Breast epithelium (tissue), 4 donors: Measurements from ENCODE around the gene CSF2. TPM values are rescaled to one million over a fixed set of nuclear protein-coding genes. Genes with fewer than 3 reads are reported as not detected.

ENCODE experiments used
- DNase-seq, 2 donors: peaks; one replicate each; pipeline ENCODE4 v3.0.0-alpha.2; 2019; ENCODE audit warnings: low spot score in 2 of 2
- H3K27ac ChIP-seq, 2 donors: fragments of 200-600 bp; sonication (generic) in 1 of 2; one replicate each; pipeline ENCODE4 v1.5.1; 2016 to 2019; ENCODE audit warnings: mild to moderate bottlenecking in 1 of 2
- H3K27me3 ChIP-seq, 2 donors: fragments of 200-600 bp; sonication (generic) in 1 of 2; one replicate each; pipeline versions ENCODE4 v1.5.1 to v1.6.0; 2017 to 2019; ENCODE audit warnings: control low read depth in 1 of 2, mild to moderate bottlenecking in 1 of 2
- H3K36me3 ChIP-seq: fragments of 200-600 bp; one replicate; pipeline ENCODE4 v1.5.1; 2019
- H3K4me1 ChIP-seq, 2 donors: fragments of 200-600 bp; sonication (generic); one replicate each; pipeline ENCODE4 v1.5.1; 2016 to 2019; ENCODE audit warnings: control low read depth in 1 of 2
- H3K4me3 ChIP-seq, 3 donors: fragments of 200-600 bp; sonication (generic); 1 replicate in 2 of 3; 2 replicates in 1 of 3; pipeline ENCODE4 v1.5.1; 2016 to 2019; ENCODE audit warnings: mild to moderate bottlenecking in 3 of 3, moderate library complexity in 2 of 3
- H3K9me3 ChIP-seq, 2 donors: fragments of 200-600 bp; sonication (generic) in 1 of 2; one replicate each; pipeline ENCODE4 v1.5.1; 2016 to 2019; ENCODE audit warnings: control low read depth in 1 of 2
- CTCF ChIP-seq, 3 donors: fragments of 450-650 bp; IDR thresholded peaks; one replicate each; pipeline ENCODE4 v1.5.1; 2016 to 2017; ENCODE audit warnings: antibody characterized with exemption in 3 of 3, mild to moderate bottlenecking in 3 of 3, moderate library complexity in 3 of 3
- POLR2A ChIP-seq: fragments of 450-650 bp; IDR thresholded peaks from one replicate; pipeline ENCODE4 v1.6.1; 2016; ENCODE audit warnings: antibody characterized with exemption, mild to moderate bottlenecking, moderate library complexity
- POLR2AphosphoS5 ChIP-seq, 3 donors: sonication (generic); formaldehyde crosslinking; IDR thresholded peaks; one replicate each; pipeline ENCODE4 v1.6.1; 2017; ENCODE audit warnings: antibody characterized with exemption in 3 of 3
- intact Hi-C: fragments of 100-400 bp; cut with DNase I; formaldehyde crosslinking; loops from one replicate; pipeline ENCODE4 v1.15.1; 2023; ENCODE audit warnings: low total_unique reads
- total RNA-seq, 3 donors: library from RNA; depleted of rRNA; stranded (reverse); fragments of >200 nt; gene quantifications; one replicate each; pipeline ENCODE4 v1.1.0, GENCODE V29; 2016

Gene CSF2
- total RNA-seq, 3 donors from 2014 or later = not detected

- Histone ChIP-seq H3K4me1 (no peaks in the 10 kb centered on the region), H3K27ac (no peak overlapping the region), H3K27me3 (no peaks in the 10 kb centered on the region), H3K9me3 (no peaks in the 10 kb centered on the region), H3K36me3 (no peaks in the 10 kb centered on the region), H3K4me3 (no peak overlapping the region)
- peak in 1 of 2 donors; percentile 47 for DNase-seq
- TF ChIP-seq CTCF (IDR thresholded peaks at IDR 0.05) (peak in 1 of 3 donors; percentile 34), POLR2A (no peak)
- intact Hi-C loops = no loop called here
Measured at GRCh38 chr5:132065351-132065937, 8.1 kb upstream of the CSF2 start.

- intact Hi-C loops = no loop called here
- Histone ChIP-seq H3K27ac (no peak overlapping the region), H3K9me3 (no peaks in the 10 kb centered on the region), H3K27me3 (no peaks in the 10 kb centered on the region), H3K4me1 (no peaks in the 10 kb centered on the region), H3K36me3 (no peaks in the 10 kb centered on the region), H3K4me3 (no peak overlapping the region)
- DNase-seq = no peak
- TF ChIP-seq POLR2AphosphoS5 (IDR thresholded peaks at IDR 0.05) (no peak), CTCF (IDR thresholded peaks at IDR 0.05) (no peak), POLR2A (no peak)
Measured at GRCh38 chr5:132065951-132066701, 7.5 kb upstream of the CSF2 start.

DNA sequence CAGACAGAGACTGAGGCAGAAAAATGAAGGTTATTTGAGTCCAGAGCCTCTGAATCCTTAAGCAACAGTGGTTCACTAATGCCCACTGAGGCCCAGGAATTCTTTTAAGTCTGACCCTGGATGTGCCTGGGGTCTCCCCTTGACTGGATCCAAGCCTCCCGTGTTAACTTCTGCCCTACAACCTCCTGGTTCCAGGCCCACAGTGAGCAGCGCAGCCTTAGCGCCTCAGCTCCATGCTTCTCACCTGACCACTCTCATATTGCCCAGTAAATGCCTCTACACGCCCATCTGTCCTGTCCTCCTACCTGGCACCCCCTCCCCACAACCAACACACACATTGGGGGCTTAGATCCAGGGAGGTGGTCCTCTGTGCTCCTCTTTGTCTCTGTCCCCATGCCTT is 6.7 kb upstream of the CSF2 start:
- no peak overlapping the region for H3K27ac ChIP-seq
- no peak for TF ChIP-seq POLR2A
- TF ChIP-seq CTCF (IDR thresholded peaks at IDR 0.05) = no peak
- no peak for TF ChIP-seq POLR2AphosphoS5 (IDR thresholded peaks at IDR 0.05)
- no peak for DNase-seq
- no peaks in the 10 kb centered on the region for H3K36me3 ChIP-seq
- no peaks in the 10 kb centered on the region for H3K9me3 ChIP-seq
- intact Hi-C loops = no loop called here
- no peaks in the 10 kb centered on the region for H3K4me1 ChIP-seq
- no peak overlapping the region for H3K4me3 ChIP-seq
- H3K27me3 ChIP-seq = no peaks in the 10 kb centered on the region

GRCh38 chr5:132067451-132067850 is 6.1 kb upstream of the CSF2 start:
- no peak for TF ChIP-seq POLR2A
- no peak for TF ChIP-seq CTCF (IDR thresholded peaks at IDR 0.05)
- TF ChIP-seq POLR2AphosphoS5 (IDR thresholded peaks at IDR 0.05) = no peak
- Histone ChIP-seq H3K4me1 (no peaks in the 10 kb centered on the region), H3K27me3 (no peaks in the 10 kb centered on the region), H3K27ac (no peak overlapping the region), H3K36me3 (no peaks in the 10 kb centered on the region), H3K4me3 (no peak overlapping the region), H3K9me3 (no peaks in the 10 kb centered on the region)
- DNase-seq = no peak
- intact Hi-C loops = no loop called here
